Type B pancreatic cell (in vitro differentiated cells): Measurements from ENCODE around the gene TXNDC2. TPM values are rescaled to one million over a fixed set of nuclear protein-coding genes. Genes with fewer than 3 reads are reported as not detected.
"Not testable (repeated sequence)": the region's sequence is repeated elsewhere in the genome, so short reads cannot be mapped to it uniquely, and the experiment has no call there.

Experiments used
- DNase-seq: peaks from one replicate; pipeline ENCODE4 v3.0.0; 2021; ENCODE audit warnings: mixed read lengths; ENCODE audit not compliant: unreplicated experiment; ENCODE audit errors: extremely low spot score
- H3K27ac Mint-ChIP-seq: 2 replicates; pipeline ENCODE4 v1.8.0; 2021; ENCODE audit warnings: mild to moderate bottlenecking, mixed read lengths
- H3K27me3 Mint-ChIP-seq: 2 replicates; pipeline ENCODE4 v1.8.0; 2021; ENCODE audit warnings: mixed read lengths
- H3K36me3 Mint-ChIP-seq: 2 replicates; pipeline ENCODE4 v1.8.0; 2021; ENCODE audit warnings: mixed read lengths
- H3K4me1 Mint-ChIP-seq: one replicate; pipeline ENCODE4 v1.8.0; 2021; ENCODE audit warnings: mixed read lengths; ENCODE audit not compliant: unreplicated experiment
- H3K4me3 Mint-ChIP-seq: 2 replicates; pipeline ENCODE4 v1.8.0; 2021; ENCODE audit warnings: mild to moderate bottlenecking, mixed read lengths
- H3K9me3 Mint-ChIP-seq: 2 replicates; pipeline ENCODE4 v1.8.0; 2021; ENCODE audit warnings: mixed read lengths
- total RNA-seq: library from RNA; stranded (reverse); gene quantifications from 2 replicates; pipeline ENCODE4 v1.2.1, GENCODE V29; 2021; ENCODE audit warnings: low replicate concordance
- TF ChIP-seq, protein P1 (sequence below): fragments of 200-600 bp; sonication (generic); conservative IDR thresholded peaks from 2 replicates; pipeline ENCODE4 v1.5.0; 2021; ENCODE audit warnings: antibody characterized with exemption, mild to moderate bottlenecking

TXNDC2 gene
- total RNA-seq, 1 donor from 2014 or later = not detected

DNA sequence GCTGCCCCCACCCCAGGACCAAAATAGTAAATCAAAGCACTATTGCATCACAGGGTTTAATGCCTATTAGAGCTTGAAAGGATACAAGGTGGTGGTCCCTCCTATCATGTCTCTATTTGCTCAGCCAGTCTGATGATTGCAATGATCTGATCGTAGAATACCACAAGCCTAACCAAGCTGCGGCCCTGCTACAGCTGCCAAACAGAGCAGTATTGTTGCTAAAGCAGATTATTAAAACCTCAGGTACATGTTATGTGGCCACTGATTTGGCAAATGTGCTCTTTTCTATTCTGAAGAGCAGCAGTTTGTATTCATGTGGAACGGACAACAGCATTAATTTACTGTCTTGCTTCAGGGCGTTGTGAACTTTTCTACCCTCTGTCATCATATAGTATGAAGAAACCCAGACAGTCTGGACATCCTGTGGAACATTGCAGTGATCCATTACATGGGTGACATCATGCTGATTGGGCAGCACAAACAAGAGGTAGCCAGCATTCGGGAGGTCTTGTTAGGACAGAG lies 19.7 kb downstream of the TXNDC2 start:
- DNase-seq = no peak
- H3K27me3 Mint-ChIP-seq = peaks cover 14% of the 10 kb centered on the region

DNA sequence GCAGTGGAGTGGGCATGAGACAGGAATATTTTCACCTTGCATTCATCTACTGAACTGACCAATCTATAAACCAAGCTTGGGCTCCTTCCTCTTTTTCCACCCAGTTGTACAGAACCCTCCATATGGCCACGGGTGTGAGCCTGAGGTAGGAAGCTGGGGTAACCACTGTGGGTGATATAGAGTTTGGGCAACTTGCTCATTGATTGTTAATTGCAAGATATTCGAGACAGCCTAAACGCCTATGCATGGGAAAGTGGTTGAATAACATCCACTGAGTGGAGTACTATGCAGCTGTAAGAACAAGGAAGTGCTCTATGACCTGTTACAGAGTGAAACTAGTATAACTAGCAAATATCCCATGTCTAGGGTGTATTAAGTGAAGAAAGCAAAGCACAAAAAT lies 20.7 kb downstream of the TXNDC2 start:
- TF ChIP-seq, protein P1, sequence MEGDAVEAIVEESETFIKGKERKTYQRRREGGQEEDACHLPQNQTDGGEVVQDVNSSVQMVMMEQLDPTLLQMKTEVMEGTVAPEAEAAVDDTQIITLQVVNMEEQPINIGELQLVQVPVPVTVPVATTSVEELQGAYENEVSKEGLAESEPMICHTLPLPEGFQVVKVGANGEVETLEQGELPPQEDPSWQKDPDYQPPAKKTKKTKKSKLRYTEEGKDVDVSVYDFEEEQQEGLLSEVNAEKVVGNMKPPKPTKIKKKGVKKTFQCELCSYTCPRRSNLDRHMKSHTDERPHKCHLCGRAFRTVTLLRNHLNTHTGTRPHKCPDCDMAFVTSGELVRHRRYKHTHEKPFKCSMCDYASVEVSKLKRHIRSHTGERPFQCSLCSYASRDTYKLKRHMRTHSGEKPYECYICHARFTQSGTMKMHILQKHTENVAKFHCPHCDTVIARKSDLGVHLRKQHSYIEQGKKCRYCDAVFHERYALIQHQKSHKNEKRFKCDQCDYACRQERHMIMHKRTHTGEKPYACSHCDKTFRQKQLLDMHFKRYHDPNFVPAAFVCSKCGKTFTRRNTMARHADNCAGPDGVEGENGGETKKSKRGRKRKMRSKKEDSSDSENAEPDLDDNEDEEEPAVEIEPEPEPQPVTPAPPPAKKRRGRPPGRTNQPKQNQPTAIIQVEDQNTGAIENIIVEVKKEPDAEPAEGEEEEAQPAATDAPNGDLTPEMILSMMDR = no peak
- Mint-ChIP-seq H3K27ac (no peak overlapping the region), H3K4me3 (no peak overlapping the region), H3K27me3 (peaks cover 14% of the 10 kb centered on the region), H3K4me1 (peaks cover 6% of the 10 kb centered on the region), H3K36me3 (no peaks in the 10 kb centered on the region), H3K9me3 (no peaks in the 10 kb centered on the region)
- no peak for DNase-seq

More for the DNA sequence above, 19.7 kb downstream of the TXNDC2 start:
- Mint-ChIP-seq H3K27ac (no peak overlapping the region), H3K4me3 (no peak overlapping the region), H3K36me3 (no peaks in the 10 kb centered on the region), H3K9me3 (no peaks in the 10 kb centered on the region), H3K4me1 (peaks cover 6% of the 10 kb centered on the region)
- TF ChIP-seq, protein P1 = no peak

DNA sequence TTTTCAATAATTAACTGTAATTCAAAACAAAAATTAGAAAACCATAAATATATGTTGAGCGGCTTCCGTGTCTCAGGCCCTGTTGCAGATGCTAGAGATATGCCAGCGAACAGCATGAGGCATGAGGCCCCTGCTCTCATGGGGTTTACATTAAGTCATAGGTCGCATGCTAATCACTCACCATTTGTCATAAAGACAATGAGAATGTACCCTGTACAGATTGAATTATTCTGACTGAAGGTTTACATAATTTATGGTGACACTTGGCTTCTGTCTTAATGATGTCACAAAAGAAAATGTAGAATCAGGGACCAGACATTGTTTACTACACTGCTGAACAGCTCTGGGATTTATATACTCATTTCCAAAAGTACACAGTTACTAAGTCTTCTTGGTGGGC lies 22.1 kb downstream of the TXNDC2 start:
- Mint-ChIP-seq H3K9me3 (no peaks in the 10 kb centered on the region), H3K36me3 (no peaks in the 10 kb centered on the region), H3K27me3 (peaks cover 14% of the 10 kb centered on the region), H3K27ac (no peak overlapping the region), H3K4me3 (no peak overlapping the region), H3K4me1 (peaks cover 8% of the 10 kb centered on the region)
- TF ChIP-seq, protein P1 = no peak
- DNase-seq = no peak

DNA sequence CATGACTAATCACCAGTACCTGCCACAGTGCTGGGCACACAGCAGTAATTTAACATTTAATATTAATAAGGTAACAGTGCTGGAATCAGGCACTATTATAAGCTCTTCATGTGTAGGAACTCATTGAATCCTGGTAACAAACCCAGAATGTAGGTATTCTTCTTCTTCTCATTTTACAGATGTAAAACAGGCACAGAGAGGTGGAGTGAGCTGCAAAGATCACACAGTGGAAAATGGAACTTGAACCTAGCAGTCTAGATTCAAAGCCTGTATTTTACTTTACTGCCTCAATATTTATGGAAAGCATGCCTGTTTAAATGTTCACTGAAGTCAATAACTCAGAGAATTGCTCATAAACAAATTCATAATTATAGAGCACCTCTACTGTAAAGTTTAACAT lies 24.3 kb downstream of the TXNDC2 start:
- no peak for DNase-seq
- Mint-ChIP-seq H3K4me3 (no peak overlapping the region), H3K4me1 (peaks cover 14% of the 10 kb centered on the region), H3K27me3 (peaks cover 14% of the 10 kb centered on the region), H3K9me3 (no peaks in the 10 kb centered on the region), H3K27ac (no peak overlapping the region), H3K36me3 (no peaks in the 10 kb centered on the region)
- TF ChIP-seq, protein P1 = no peak

DNA sequence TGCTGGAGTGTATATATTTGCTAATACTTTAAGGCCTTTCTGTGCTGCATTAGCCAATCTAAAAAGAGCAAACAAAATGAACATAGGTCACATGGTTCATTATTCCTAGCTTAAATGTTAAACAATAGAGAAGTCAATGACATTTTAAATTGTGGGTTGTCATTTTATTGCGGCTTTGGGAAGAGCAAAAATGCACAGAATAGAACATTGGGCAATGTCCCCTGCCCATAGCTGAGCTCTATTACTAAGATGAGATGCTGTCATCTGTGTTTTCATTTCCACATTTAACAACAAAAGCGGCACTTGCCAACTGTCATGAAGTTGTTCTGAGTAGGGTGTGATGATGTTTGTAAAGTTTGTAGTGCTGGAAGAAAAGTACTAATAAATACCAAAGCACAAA lies 24.9 kb downstream of the TXNDC2 start:
- H3K36me3 Mint-ChIP-seq = no peaks in the 10 kb centered on the region
- peaks cover 16% of the 10 kb centered on the region for H3K4me1 Mint-ChIP-seq
- H3K27ac Mint-ChIP-seq = no peak overlapping the region
- H3K9me3 Mint-ChIP-seq = no peaks in the 10 kb centered on the region
- peaks cover 12% of the 10 kb centered on the region for H3K27me3 Mint-ChIP-seq
- H3K4me3 Mint-ChIP-seq = no peak overlapping the region
- TF ChIP-seq, protein P1 = no peak
- no peak for DNase-seq

DNA sequence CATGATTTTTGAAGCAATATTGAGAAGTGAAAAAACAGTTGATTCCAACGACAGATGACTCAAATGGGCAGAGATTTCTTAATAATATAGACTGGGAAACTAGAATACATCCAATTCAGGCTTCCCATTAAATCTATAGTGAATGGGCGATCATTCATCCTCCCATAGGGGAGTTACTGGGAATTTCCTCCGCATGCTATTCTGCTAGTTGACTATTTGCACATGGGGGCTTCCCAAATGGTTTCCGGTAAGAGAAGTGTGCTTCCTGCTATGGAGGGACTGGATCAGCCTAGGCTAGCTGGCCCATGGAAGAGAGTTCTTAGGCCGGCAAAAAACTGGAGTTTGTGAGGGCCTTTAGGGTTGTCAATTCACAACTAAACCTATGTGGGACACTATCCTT lies 25.5 kb downstream of the TXNDC2 start:
- H3K4me3 Mint-ChIP-seq = no peak overlapping the region
- DNase-seq = no peak
- H3K27ac Mint-ChIP-seq = no peak overlapping the region
- peaks cover 10% of the 10 kb centered on the region for H3K27me3 Mint-ChIP-seq
- H3K36me3 Mint-ChIP-seq = no peaks in the 10 kb centered on the region
- TF ChIP-seq, protein P1 = no peak
- peaks cover 19% of the 10 kb centered on the region for H3K4me1 Mint-ChIP-seq
- H3K9me3 Mint-ChIP-seq = no peaks in the 10 kb centered on the region

DNA sequence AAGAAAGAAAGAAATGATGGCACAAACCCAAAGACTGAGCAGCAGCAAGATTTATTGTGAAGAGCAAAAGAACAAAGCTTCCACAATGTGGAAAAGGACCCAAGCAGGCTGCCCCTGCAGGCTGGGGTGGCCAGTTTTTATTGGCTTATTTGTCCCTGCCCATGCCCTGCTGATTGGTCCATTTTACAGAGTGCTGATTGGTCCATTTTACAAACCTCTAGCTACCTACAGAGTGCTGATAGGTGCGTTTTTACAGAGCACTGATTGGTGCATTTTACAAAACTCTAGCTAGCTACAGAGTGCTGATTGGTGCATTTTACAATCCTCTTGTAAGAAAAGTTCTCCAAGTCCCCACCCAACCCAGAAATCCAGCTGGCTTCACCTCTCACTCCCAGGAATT lies 26.5 kb downstream of the TXNDC2 start:
- not testable (repeated sequence) for H3K36me3 Mint-ChIP-seq, DNase-seq, H3K9me3 Mint-ChIP-seq, H3K27me3 Mint-ChIP-seq
- peaks cover 24% of the 10 kb centered on the region for H3K4me1 Mint-ChIP-seq
- peak overlapping the region; percentile 91 for H3K27ac Mint-ChIP-seq
- peak overlapping the region; percentile 92 for H3K4me3 Mint-ChIP-seq
